ENCODE data around the gene CENPU. TPM values are rescaled to one million over a fixed set of nuclear protein-coding genes. Genes with fewer than 3 reads are reported as not detected.

Gene CENPU
- total RNA-seq, 4 donors from 2014 or later = 0.34 to 1.3 (median 0.74) TPM

DNA sequence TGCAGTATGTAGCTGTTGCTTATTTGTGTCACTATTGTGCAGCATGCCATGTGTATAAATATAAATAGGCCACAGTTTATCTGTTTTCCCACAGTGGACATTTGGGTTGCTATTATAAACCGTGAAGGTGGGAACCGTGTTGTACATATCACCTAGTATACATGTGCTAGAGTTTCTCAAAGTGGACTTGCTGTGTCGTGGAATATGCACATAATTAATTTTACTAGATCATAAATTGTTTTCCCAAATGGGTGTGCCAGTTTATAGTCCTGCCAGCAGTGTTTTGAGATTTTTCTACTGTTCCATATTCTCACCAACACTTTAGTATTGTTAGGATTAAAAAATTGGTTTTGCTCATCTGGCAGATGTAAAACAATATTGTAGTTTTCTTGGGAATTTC is 45.9 kb downstream of the CENPU start:
- TF ChIP-seq, protein P1, sequence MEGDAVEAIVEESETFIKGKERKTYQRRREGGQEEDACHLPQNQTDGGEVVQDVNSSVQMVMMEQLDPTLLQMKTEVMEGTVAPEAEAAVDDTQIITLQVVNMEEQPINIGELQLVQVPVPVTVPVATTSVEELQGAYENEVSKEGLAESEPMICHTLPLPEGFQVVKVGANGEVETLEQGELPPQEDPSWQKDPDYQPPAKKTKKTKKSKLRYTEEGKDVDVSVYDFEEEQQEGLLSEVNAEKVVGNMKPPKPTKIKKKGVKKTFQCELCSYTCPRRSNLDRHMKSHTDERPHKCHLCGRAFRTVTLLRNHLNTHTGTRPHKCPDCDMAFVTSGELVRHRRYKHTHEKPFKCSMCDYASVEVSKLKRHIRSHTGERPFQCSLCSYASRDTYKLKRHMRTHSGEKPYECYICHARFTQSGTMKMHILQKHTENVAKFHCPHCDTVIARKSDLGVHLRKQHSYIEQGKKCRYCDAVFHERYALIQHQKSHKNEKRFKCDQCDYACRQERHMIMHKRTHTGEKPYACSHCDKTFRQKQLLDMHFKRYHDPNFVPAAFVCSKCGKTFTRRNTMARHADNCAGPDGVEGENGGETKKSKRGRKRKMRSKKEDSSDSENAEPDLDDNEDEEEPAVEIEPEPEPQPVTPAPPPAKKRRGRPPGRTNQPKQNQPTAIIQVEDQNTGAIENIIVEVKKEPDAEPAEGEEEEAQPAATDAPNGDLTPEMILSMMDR (IDR thresholded peaks at IDR 0.05) = no peak
- TF ChIP-seq POLR2A (IDR thresholded peaks at IDR 0.05; ENCODE audit: low read depth) = no peak
- TF ChIP-seq POLR2AphosphoS5 (IDR thresholded peaks at IDR 0.05) = no peak
- TF ChIP-seq EP300 (IDR thresholded peaks at IDR 0.05) = no peak
- no peaks in the 10 kb centered on the region for H3K9me3 ChIP-seq
- H3K4me3 ChIP-seq = no peak overlapping the region
- DNase-seq (ENCODE audit: extremely low spot score) = no peak
- H3K4me1 ChIP-seq = no peaks in the 10 kb centered on the region
- H3K36me3 ChIP-seq = peaks cover 0 to 44% (median 4%) of the 10 kb centered on the region in 4 donors
- no peak overlapping the region for H3K27ac ChIP-seq (replicated peaks in 1 of 4)
- no peaks in the 10 kb centered on the region for H3K27me3 ChIP-seq
- intact Hi-C loops (cut with DNase I) = no loop called here
- WGBS = 55% methylated on average over 3 of the region's 3 CpGs

DNA sequence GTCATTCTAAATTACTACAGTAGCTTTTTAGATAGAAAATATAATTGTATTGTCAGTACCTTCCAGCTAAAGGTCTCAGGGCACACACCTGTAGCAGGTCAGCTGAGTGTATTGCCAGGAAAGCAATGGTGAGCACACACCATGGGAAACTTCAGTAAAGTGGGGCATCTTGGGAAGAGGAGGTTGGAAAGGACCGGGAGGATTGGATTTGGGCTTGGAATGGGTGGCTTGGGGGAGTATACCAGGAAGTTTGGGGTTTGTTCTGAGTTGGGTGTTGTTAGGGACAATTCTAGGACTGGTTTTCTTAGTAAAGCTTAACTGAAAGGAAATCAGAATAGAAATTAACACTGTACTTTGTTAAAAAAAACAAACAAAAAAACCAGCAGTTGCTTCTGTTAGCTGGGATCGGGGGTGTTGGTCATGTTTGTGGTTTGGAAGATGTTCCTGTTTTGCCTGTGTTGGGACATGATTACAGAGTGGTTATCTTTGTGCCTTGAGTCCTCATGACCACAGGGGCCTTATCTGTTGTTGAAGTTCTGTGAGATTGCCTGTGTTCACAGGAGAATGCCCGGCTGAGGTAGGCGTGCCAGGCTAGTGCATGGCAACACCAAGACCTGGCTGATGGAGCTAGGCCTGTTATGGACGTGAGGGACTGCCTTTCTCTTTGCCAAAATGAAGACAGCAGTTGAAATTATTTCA is 49.3 kb downstream of the CENPU start:
- Histone ChIP-seq H3K4me1 (peaks cover 0 to 4% (median 0%) of the 10 kb centered on the region in 4 donors), H3K27me3 (no peaks in the 10 kb centered on the region), H3K36me3 (peaks cover 0 to 42% (median 12%) of the 10 kb centered on the region in 4 donors), H3K4me3 (no peak overlapping the region), H3K27ac (replicated peaks in 1 of 4) (no peak overlapping the region), H3K9me3 (no peaks in the 10 kb centered on the region)
- intact Hi-C loops (cut with DNase I) = no loop called here
- DNase-seq (ENCODE audit: extremely low spot score) = no peak
- no peak for TF ChIP-seq EP300 (IDR thresholded peaks at IDR 0.05)
- TF ChIP-seq, protein P1 (IDR thresholded peaks at IDR 0.05) = no peak
- TF ChIP-seq POLR2A (IDR thresholded peaks at IDR 0.05; ENCODE audit: low read depth) = no peak
- TF ChIP-seq POLR2AphosphoS5 (IDR thresholded peaks at IDR 0.05) = no peak
- 86% methylated on average over 5 of the region's 5 CpGs for WGBS

DNA sequence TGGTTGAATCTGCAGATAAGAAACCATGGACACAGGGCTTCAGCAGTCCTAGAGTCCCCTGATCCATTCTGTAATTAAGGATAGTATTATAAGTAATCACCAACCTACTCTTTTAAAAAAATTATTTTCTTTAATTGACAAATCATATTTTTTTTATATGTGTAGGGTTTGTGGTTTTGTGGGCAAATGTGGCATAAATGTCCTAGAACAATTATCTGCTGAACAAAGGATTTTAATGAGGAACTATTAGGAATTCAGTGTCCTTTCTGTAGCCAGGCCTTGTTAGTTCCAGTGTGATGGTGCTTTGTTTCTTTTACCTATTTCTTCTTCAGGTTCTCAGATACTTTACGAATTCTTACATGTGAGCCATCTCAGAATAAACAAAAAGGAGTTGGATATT is 52.0 kb downstream of the CENPU start:
- Histone ChIP-seq H3K27ac (replicated peaks in 1 of 4) (no peak overlapping the region), H3K36me3 (peaks cover 0 to 34% (median 13%) of the 10 kb centered on the region in 4 donors), H3K27me3 (no peaks in the 10 kb centered on the region), H3K9me3 (no peaks in the 10 kb centered on the region), H3K4me1 (peaks cover 0 to 4% (median 0%) of the 10 kb centered on the region in 4 donors), H3K4me3 (no peak overlapping the region)
- TF ChIP-seq EP300 (IDR thresholded peaks at IDR 0.05) = no peak
- TF ChIP-seq, protein P1 (IDR thresholded peaks at IDR 0.05) = no peak
- no peak for TF ChIP-seq POLR2A (IDR thresholded peaks at IDR 0.05; ENCODE audit: low read depth)
- TF ChIP-seq POLR2AphosphoS5 (IDR thresholded peaks at IDR 0.05) = no peak
- DNase-seq (ENCODE audit: extremely low spot score) = no peak
- 100% methylated on average over 1 of the region's 1 CpG for WGBS
- intact Hi-C loops (cut with DNase I) = no loop called here

DNA sequence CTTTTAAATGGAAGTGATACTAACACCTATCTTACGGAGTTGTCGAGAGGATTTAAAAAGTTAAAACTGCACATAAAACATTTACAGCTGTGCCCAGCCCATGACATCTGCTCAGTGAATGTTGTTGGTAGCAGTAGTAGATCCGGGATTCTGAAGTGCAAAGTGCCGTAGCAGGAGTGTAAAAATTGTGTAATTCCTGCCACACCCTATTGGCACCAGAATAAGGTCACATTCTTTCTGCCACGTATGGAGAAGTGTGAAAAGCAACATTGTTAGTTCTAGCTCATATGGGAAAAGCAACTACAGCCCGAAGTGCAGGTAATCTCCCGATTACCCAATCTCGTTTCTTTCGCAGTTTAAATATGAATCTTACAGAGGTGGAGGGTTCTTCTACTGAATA is 53.2 kb downstream of the CENPU start:
- H3K36me3 ChIP-seq = peaks cover 3 to 26% (median 12%) of the 10 kb centered on the region in 4 donors
- no peaks in the 10 kb centered on the region for H3K9me3 ChIP-seq
- WGBS = 78% methylated on average over 9 of the region's 9 CpGs
- intact Hi-C loops (cut with DNase I) = no loop called here
- H3K27ac ChIP-seq (replicated peaks in 1 of 4) = no peak overlapping the region
- no peaks in the 10 kb centered on the region for H3K27me3 ChIP-seq
- no peak for TF ChIP-seq POLR2AphosphoS5 (IDR thresholded peaks at IDR 0.05)
- TF ChIP-seq EP300 (IDR thresholded peaks at IDR 0.05) = no peak
- no peak for TF ChIP-seq POLR2A (IDR thresholded peaks at IDR 0.05; ENCODE audit: low read depth)
- TF ChIP-seq, protein P1 (IDR thresholded peaks at IDR 0.05) = no peak
- no peak overlapping the region for H3K4me3 ChIP-seq
- DNase-seq (ENCODE audit: extremely low spot score) = no peak
- H3K4me1 ChIP-seq = peaks cover 0 to 4% (median 0%) of the 10 kb centered on the region in 4 donors

Measured in esophagus muscularis mucosa (tissue), 4 donors.